Fibroblast of upper back skin (primary cell): Measurements from ENCODE around the gene ZDHHC14.
"Not testable (repeated sequence)": the region's sequence is repeated elsewhere in the genome, so short reads cannot be mapped to it uniquely, and the experiment has no call there.

ENCODE experiments used
- DNase-seq: peaks from one replicate; pipeline ENCODE4 v3.0.0-alpha.2; 2013

Gene ZDHHC14

DNA sequence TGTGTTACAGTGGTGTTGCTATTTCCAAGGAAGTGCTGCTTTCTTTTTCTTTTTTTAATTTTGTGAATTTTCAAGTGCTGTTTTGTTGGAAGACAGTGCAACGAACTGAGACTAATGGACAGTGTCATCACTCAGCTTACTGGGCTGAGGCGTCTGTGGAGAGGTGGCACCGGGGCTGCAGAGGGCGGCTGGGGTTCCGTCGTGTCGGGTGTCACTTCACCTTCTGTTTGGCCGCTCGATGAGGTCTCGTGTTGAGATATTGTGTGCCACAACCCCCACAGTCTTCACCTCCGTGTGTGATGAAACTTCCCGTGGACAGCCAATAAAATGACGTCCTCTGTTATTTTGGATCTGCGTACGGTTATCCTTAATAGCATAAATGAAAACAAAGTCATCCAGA, 292.6 kb downstream of the ZDHHC14 start:
- DNase-seq: no peak

DNA sequence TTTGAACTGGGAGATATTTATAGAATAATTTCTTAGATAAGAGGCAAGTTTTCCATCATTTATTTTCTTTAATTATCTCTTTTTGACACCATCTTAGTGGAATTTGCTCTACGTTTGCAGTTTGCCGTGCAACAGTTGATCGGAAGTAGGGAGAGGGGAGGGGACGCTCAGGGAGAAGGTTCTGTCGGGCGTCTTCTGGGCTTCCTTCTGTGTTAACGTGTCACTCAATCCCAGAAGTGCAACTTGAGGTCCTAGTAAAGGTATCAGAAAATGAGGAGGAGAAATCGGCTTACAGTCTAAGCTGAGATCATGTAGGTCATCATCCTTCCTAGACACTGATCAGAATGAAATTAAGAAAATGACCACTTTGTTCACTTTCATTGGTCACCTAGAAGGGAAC, 293.1 kb downstream of the ZDHHC14 start:
- DNase-seq: no peak

DNA sequence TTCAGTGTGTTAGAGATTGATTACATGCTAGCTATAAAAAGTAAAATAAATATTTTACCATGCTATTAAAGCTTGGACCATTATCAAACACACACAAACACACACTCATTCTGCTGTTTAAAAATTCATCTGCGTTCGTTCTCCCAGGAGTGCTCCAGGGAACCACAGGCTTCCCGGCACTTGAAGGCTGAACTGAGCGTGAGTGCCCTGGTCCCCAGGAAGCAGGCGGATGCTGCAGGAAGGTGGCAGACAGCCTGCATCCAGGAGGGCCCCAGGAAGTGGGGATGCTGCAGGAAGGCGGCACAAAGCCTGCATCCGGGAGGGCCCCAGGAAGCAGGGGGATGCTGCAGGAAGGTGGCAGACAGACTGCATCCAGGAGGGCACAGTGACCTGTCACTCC, 294.8 kb downstream of the ZDHHC14 start:
- no peak for DNase-seq

DNA sequence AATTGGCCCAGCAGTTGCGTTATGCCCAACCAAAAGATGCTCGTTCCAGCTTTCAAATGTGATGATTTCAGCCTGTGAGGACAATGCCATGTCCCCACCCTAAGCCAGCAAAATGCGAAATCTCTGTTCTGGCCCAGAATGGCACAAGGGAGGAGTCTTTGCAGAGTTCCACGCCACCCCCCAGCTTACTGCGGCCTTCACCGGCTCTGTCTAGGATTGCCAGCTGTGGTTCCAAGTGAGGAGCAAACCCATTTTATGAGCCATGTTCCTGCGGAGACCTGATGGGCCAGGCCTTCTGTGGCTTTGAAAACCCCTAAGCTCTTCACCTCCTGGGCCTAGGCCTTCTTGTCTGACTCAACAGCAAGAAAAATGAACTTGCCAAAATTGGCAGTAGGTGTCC, 295.3 kb downstream of the ZDHHC14 start:
- DNase-seq: no peak

DNA sequence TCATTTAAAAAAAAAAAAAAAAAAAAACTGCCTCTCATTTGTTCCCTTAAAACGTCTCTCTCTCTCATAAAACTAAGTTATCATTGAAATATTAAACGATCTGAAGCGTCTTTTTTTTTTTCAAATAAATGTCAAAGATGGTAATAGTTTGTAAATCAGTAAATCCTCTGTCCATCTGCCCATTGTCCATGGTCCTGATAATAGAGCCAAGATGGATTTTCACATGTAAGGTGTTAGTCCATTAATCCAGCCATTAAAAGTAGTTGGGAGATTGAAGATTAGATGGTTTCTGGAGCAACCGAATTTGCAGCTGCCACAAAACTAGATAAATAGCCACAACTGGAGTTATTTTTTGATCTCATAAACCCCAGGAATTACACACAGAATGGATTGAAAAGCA, 296.2 kb downstream of the ZDHHC14 start:
- no peak for DNase-seq

DNA sequence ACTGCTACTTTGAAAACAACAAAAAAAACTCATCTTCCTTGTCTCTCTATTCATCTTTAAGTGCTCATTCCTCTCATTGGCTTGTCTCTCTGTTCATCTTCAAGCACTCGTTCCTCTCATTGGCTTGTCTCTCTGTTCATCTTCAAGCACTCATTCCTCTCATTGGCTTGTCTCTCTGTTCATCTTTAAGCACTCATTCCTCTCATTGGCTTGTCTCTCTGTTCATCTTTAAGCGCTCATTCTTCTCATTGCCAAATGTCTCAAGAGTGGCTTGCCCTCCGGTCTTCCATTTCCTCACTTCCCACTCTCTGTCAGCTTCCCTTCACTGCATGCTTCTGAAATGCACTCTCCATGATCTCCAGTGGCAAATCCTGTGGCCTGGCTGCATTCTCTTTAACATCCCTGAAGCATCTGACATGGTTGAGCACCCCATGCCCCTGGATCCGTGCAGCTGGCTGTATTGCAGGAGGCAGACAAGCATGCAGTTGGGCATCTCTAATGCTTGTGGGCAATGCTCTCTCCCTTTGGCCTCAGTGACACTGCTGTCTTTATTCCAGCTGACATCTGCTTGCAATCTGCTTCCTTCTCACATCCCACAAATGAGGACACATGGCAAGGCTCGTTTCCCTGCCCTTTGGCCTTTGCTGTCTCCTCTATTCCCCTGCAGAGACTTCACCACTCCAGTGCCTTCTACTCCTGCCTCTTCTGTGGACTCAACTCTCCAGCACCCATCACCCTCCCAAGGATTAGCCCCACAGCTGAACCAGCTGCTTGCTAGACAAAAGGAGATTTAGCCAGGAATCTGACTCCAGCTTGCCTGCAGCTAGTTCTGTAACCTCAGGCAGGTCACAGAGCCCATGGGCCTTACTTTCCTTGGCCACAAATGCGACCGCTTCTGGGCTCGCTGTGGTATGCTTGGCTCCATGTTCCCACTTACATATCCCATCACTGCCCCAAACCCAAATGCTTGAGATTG, 298.9 kb downstream of the ZDHHC14 start:
- DNase-seq: no peak

DNA sequence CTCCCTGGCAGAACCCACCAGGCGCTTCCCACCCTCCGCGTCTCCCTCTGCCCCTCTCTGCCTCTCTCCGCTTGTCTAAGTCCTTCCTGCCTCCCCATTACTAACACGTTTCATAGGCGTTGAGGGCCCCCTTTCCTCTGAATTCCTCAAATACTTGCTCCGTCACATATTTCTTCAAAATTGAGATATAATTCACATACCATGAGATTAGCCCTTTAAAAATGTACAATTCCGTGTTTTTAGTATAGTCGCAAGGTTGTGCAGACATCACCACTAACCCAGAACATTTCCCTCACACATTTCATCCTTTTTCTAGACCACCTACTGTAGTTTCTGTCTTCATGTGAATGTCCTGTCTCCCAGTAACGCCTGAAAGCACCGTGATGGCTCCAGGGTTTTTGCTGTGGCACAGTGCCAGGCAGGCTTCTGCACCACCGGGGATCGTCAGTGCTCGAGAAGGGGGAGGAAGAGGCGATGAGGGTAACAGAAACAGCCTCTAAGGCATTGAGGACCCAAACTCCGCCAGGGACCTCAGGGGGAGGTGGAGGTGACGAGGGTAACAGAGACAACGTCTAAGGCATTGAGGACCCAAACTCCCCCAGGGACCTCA, 300.2 kb downstream of the ZDHHC14 start:
- no peak for DNase-seq

DNA sequence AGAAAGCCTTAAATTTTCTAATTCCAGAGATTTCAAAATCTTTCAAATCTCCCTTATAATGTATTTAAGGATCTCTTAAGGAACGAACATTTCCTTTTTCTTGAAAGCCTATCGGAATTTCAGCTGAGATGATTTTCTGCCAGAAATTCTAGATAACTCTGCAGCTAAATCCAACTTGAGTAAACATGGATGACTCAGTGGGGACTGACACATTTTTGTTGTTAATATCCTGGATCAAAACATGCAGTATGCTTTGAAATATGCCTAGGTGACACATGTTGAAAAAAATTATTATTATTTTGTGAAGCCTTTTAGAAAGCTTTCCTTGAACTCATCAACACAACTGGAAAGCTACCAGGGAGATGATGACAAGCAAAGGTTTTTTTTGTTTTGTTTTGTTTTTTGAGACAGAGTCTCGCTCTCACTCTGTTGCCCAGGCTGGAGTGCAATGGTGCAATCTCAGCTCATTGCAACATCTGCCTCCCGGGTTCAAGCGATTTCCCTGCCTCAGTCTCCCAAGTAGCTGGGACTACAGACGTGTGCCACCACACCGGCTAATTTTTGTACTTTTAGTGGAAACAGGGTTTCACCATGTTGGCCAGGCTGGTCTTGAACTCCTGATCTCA, 302.0 kb downstream of the ZDHHC14 start:
- no peak for DNase-seq

DNA sequence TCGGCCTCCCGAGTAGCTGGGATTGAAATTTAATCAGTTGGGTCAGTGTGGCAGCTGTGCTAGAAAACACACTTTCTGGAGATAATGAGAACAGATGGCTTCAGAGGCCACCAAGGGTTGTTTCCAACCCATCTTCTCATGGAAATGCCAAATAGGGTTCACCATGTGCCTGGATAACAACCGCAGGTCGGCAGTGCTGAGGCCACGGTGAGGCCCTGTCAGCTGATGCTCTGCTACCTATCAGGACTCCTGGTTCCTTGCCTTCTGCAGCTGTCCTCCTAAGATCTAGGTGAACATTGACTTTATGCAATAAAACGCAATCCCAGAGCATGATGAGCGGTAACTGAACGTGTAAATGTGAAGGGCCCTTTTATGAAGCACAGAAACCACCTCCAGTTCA, 302.7 kb downstream of the ZDHHC14 start:
- DNase-seq: no peak

DNA sequence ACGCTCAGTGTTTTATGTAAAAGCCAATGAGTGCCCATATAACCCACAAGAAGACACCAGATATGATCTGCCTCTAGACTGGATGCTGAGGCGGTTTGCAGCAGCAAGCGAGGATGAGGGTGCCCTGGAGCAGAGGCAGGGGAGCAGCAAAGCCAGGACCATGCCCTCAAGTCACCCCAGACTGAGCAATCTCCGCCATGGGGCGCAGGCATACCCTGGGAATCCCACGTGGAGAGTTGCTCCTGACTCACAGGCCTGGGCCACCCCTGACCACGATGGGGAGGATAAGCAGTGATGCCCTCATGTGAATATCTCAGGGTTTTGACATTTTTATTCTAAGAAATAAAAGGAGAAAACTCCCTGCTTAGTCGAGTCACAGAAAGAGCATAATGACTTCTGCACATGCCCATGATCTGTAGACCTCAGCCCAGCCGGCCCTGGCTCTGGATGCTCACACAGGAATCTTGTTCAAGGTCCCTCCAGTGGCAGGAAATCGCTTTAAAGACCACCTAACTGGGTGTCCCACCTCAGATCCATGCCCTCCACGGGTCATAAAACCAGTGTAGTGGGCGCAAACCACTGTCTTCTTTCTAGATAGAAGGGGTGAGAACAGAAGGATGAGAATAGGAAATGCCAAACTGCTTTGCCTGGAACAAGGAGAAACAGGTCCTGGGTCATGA, 303.8 kb downstream of the ZDHHC14 start:
- DNase-seq: no peak

DNA sequence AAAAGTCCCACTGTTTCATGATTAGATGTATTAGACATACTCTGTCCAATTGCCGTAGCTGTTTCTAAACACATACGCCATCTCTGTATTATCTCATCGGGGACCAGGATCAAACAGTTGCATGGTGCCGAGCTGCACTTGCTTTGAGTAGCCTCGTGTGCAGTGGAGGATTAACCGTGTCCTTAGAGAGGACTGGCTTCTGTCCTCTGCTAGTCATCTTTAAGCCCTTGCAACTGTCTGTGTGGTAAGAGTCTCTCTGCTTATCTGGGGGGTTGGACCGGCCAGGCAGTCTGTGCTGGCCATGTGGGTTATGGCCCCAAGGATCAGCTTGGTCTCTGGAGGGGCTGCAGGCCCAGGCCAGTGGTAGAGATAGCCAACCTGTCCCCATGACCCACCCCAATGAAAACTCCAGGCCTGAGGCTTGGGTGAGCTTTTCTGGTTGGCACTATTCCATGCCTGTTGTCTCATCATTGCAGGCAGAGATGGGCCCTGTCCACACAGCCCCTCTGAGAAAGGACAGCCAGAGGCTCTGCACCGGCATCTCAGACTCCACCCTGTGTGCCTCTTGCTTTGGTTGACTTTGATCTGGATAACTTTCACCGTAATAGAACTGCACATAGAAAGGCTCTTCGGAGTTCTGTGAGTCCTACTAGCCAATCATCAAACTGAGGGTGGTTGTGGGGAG, 304.7 kb downstream of the ZDHHC14 start:
- no peak for DNase-seq

DNA sequence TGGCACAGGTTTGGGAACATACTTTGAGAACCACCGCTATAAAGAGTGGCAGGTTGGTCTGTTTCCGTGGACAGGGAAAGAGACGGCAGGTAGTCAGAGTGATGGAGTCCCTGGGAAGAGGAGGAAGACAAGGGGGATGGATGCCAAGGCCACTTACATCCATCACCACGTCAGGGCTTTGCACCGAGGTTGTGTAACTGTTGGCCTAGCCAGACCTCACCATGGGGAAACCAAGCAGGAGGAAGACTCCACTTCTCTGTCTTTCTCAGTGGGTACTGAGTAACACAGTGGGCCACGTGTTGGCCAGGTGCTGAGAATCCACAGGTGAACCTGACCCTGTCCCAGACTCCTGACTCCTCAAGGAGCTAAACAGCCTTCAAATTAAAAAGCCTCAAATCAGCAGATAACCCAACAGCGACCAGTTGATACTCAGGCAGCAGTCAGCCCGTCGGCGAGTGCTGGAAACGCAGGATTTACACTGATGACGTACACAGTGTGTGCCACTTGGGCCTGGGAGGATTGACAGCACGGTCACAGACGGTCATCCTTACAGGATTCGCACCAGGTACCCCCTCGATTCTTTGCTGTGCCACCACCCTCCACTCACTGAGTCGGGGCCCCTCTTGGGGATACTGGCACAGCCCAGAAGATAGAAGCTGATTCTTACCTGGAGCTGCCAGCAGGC, 307.4 kb downstream of the ZDHHC14 start:
- no peak for DNase-seq

DNA sequence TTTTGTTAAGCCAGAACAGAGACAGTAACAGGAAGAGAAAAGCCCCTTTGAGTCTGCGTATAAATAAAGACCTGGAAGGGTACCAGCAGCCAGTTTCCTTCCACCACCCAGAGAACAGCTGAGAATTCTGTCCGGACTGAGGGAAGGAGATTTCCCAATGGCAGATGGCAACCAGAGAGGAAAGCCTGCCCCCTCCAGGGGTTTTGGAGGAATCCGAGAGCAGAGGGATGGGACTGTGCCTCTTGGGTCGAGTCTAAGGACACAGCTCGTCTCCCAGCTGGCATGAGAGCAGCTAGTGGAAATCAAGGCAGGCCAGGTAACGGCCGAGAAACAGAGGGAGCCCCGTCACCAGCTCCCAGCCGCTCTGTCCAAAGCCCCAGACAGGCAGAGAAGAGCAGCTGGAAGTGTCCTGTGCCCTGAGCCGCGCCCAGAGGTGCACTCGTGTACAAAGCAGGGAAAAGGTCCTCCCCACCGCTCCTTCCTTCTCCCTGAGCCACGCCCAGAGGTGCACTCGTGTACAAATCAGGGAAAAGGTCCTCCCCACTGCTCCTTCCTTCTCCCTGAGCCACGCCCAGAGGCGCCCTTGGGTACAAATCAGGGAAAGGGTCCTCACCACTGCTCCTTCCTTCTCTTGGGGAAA, 308.1 kb downstream of the ZDHHC14 start:
- DNase-seq: no peak

DNA sequence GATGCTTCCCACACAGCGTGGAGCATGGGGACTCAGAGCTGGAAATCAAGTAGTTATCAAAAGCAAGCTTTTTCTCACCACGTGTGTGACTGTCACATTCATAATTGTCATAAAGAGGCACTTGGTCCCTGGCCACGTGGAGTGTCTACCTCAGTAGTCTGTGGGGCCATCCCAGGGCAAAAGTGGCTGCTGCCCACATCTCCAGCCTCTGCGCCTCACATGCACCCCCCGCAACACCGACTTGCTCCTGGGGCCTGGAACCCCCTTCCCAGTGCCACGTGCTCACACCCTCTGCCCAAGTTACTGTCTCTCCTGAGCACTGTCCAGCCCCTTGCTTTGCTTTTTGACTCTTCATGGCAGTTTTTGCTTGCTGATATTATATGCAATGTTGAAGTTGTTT, 308.9 kb downstream of the ZDHHC14 start:
- DNase-seq: no peak

DNA sequence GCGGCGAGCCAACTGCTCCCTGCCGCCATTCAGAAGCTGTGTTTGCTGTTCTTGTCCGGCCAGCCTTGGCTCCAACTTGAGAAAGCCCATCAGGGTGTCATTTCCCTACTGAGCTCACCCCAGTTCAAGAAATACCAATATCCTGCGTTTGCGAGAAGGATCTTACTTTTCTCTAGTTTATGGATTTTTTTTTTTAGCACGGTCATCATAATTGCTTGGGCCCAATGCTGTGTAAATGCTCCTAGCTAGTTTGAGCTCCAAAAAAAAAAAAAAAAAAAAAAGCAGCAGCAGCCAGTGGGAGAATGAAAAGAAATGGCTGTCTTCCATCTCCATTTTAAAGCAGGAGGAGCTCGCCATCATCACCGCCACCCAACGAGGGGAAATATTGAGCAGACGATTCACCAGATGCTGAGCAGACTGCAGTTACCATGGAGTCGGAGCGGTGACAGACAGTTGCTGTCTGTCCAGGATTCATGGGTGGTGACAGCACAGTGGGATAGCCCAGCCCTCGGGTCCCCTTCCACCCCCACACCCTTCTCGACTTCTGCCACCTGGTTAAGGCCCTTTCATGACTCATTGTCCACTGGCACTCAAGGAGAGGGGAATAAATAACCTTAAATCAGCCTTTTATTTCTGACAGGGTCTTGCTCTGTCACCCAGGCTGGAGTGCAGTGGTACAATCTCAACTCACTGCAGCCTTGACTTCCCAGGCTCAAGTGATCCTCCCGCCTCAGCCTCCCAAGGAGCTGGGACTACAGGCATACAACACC, 309.6 kb downstream of the ZDHHC14 start:
- DNase-seq: no peak

DNA sequence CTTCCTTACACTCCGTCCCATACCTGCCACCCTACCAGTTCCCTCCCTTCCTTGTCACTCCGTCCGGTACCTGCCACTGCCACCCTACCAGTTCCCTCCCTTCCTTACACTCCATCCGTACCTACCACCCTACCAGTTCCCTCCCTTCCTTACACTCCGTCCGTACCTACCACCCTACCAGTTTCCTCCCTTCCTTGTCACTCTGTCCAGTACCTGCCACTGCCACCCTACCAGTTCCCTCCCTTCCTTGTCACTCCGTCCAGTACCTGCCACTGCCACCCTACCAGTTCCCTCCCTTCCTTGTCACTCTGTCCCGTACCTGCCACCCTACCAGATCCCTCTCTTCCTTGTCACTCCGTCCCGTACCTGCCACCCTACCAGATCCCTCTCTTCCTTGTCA, 310.6 kb downstream of the ZDHHC14 start:
- not testable (repeated sequence) for DNase-seq

DNA sequence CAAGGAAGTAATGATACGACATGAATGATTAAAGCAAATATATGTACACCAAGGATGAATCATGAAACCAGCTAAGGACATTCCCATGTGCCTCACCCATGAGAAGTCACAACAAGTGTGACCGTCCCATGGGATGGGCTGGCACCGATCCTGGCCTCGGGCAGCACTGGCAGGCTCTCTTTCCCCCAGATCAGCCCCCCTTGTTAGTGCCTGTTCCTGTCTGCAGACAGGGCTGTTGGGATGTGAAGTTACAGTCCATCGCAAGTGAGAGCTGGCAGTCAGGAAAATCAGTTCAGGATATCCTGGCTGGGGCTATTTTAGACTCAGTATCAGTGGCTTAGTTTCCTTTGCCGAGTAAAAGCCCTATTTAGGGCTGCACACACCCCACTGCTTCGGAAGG, 312.9 kb downstream of the ZDHHC14 start:
- DNase-seq: no peak

DNA sequence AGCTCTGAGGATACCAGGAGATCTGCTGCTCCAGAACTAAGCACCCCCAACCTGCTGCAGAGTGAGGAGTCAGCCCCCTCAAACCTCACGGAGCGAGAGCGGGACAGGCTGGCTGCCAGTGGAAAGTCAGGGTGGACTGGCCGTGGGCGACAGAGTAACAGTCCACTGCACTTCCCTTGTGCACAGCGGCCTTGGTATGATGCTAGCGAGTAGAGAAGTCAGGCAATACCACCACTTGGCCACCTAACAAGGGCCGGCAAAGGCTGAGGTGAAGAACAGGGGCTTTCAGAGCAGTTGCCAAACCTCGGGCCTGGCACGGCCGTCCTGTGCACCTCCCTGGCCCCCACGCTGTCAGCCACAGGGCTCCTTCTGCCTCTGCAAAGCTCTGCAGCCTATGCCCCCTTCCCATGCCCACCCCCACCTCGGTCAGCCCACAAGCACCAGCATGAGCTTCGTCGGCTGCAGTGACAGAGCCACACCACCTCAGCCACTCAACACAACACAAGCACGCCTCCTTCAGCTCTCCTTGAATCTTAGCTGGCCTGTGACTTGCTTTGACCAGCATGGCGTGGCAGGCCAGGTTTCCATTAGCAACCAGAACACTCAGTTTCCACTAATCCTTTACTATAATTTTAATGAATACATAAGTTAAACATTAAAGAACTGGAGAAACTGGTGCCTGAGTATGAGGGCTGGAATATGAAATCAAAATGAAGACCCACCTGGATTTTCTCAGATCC, 314.5 kb downstream of the ZDHHC14 start:
- DNase-seq: no peak

DNA sequence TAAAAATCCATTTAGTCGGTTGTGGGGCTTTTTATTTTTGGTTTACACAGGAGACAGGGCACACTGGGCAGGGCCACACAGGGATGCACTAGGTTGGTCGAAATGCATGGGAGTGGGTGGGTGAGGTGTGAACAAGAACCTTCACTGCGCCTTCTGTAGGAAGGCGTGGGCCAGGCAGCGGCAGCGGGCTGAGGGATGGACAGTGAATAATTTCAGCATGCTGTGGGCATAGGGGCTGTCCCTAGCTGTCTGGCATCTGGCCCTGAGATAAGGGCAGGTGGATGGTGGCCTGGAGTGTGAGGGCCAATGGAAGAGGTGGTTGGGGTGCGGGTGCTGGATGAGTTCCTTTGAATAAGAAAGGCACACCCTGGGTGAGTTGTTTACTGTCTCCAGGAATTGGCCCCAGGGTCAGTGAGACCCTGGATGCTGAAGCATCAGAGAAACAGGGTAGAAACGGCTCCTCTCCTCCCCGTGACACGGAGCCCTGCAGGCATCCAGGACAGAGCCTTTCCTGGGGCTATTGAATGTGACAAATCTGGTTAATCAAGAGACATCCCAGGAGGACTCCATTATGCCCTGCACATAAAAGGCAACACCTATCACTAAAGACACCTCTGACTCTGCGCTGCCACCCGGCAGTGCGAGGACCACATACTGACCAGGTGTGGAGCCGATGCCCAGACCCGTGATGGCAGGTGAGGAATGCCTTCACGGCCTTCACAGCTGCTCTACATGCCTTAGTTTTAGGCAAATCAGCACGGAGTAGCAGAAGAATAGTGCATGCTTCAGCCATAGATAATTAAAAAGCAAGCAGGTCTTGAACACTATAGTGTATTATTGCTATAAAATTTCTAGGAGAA, 319.0 kb downstream of the ZDHHC14 start:
- DNase-seq: no peak
